Activated CD4-positive, alpha-beta T cell treated with anti-CD3 and anti-CD28 coated beads for 24 hours (primary cell): ENCODE measurements around the gene GATM.
"Not testable (repeated sequence)": the region's sequence is repeated elsewhere in the genome, so short reads cannot be mapped to it uniquely, and the experiment has no call there.

Experiments used
- DNase-seq, 2 donors: peaks; one replicate each; pipeline ENCODE4 v3.0.0-alpha.2; 2020; ENCODE audit warnings: low read depth in 2 of 2

Gene GATM

DNA sequence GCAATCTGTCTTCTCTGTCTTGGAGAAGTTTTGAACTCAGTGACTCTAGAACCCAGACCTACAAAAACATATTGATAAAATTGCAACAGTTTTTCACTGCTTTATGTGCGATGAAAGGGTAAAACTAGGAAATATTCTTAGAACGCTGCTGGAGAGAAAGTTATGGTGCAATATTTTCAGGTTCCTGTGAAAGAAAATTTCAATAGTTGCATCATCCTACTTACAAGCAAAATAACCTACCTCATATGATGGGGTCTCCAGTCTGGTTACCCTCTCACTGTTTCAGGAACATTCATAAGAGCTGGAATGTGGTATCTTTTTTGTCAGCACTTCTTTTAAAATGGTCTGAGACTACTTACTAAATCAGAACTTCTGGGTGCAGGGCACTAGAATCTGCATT lies 27.1 kb downstream of the GATM start:
- no peak for DNase-seq

DNA sequence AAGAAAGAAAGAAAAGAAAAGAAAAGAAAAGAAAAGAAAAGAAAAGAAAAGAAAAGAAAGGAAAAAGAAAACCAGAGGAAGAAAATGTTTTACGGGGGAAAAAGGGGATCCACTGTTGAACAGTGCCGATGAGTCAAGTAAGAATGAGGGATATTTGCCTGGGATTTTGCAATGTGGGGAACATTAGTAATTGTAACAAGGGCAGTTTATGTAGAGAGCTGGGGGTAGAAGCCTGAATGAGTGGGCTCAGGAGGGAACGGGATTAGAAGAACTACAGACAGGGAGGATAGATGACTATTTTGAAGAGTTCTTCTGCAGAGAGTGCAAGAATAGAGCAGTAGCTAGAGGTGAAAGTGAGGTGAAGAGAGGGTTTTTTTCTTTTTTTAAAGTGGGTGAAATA lies 28.7 kb downstream of the GATM start:
- DNase-seq = no peak

DNA sequence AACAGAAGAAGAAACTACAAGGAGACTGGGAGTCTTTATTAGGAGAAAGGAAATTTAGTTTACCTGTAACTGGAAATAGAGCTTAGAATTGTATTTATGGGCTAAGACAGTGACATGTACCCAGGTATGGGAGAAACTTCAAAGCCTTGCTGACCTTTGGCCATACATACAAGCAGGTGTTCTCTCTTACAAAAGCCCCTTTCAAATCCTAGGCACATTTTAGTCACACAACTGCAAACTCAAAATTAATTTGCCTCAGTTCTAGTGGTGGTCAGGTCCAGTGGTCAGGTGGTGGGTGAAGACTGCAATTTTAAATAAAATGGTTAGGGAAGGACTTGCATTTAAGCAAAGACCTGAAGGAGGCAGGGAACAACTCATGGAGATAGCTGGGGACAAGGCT lies 30.4 kb downstream of the GATM start:
- no peak for DNase-seq

DNA sequence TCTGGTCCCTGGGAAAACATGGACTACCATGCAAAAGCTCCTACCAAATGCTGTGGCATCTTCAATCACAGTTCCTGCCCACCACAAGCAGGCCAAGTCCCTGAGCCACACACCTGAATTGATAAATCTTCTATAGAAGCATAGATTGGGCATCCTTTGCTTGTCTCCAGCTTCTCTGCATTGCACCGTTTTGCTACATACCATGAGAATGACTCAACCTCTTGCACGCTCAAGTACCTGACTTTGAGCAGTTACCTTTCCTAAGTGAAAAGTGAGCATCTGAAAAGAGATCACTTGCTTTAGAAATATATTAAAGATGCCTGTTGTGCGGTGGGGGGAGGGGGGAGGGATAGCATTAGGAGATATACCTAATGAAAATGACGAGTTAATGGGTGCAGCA lies 31.3 kb downstream of the GATM start:
- no peak for DNase-seq

DNA sequence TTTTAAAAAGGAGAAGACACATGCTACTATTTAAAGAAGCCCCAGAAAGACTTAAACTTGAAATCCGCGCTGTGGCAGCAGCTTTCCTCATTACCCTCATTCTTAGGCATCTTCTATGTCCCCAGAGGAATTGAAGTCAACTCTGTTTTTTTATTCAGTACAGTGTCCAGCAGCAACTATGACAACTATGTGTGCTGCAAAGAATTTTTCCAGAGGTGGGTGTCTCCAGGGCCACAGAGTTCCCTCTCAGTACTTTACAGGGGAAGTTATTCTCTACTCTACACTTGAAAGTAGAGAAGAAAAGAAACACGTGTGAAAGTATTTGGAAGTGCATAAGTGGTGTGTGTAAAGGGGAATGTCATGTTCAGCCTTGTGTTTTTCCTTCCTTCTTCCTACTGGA lies 32.0 kb downstream of the GATM start:
- DNase-seq = no peak

DNA sequence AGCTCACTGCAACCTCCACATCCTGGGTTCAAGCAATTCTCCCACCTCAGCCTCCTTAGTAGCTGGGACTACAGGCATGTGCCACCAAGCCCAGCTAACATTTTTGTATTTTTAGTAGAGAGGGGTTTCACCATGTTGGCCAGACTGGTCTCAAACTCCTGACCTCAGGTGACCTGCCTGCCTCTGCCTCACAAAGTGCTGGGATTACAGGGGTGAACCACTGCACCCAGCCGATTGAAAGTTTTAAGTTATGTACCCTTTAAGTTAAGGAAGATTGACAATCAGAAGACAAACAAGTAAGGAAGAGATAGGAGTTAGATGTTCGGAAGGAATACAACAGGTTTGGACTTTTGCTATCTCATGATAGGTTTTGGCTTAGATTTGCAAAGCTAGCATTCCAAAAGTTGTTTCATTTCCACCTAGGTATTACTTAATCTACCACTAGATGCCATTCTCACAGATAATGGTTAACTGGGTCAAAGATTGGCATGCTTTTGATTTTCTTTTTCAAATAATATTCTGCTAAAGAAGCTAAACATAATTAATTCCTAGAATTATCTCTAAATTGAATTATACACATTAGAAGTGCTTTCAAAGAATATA lies 35.0 kb downstream of the GATM start:
- no peak for DNase-seq

DNA sequence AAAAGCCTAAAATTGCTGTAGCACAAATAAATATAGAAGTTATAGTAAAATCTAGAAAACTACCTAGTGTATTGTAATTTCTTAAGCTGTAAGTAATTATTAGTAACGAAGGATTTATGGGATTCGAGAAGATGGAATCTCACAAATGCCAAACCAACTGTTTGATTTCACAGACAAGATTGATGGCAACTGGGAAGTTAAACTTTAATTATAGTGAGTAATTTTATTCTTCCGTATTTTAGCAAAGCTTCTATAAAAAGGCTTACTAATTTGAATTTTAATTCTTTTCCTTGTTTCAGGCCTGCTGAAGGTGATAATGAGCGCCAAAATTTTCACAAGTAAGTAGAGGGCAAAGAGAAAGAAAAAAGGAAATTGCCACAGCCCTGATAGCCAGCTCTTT lies 36.6 kb downstream of the GATM start:
- DNase-seq = no peak

DNA sequence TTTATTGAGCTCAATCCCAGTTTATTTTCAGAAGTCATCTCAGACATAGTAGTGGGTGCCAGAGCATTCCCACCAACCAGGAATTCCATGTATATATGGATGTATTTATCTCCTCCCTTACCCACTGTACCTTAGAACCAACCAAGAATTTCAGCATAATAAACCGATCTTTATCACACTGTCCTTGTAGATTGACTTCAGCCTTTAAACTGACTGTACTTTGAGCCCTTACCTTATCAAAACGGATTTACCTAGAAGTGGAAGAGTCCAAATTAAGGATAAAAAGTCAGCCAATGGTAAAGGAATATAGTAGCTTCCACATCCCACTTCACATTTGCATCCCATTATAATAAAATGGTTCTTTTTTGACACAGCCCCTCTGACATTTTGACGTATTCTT lies 37.9 kb downstream of the GATM start:
- no peak for DNase-seq

DNA sequence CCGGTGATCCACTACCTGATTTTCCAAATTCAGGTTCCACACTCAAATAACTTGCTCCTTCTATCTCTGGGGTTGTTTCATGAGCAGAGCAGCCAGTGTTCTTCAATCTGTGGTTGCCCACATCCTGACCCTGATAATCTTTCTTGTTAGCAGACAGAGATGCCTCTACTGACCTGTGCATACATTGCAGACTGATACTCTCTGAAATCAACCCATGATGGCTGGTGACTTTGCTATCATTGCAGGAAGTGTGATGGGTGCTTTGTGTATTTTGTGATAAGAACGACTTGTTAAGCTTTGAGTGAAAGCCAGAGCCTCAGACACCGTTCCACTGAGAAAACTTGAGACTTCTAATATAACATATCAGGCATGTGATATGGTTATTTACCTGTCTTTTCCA lies 39.9 kb downstream of the GATM start:
- no peak for DNase-seq

DNA sequence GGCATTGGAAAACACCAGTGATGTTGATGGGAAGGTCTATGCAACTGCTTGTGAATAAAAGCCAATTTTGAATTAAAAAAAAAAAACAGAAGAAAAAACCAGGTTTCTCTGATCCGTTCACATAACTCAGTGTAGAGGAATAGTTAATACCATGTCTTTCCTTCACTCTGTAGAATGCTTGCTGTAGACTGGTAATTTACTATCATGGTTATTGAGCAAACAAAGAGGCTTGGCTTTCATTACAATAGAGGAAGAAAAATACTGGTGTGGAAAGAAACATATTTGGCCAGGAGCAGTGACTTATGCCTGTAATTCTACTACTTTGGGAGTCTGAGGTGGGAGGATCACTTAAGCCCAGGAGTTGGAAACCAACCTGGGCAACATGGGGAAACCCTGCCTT lies 41.1 kb downstream of the GATM start:
- no peak for DNase-seq

DNA sequence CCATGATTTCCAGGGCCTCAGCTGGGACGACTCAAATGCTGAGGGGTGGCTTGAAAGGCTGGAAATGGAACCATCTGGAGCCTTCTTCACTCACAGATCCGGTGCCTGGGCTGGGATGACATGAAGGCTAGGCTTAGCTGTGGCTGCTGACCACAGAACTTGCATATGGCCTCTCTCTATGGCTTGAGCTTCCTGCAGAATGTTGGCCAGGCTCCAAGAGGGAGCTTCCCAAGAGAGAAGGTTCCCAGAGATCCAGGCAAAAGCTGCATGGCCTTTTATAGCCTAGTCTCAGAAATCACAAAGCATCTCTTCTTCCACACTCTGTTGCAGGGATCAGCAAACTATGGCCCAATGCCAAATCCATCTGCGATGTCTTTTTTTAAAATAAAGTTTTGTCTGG lies 44.8 kb downstream of the GATM start:
- DNase-seq = no peak

DNA sequence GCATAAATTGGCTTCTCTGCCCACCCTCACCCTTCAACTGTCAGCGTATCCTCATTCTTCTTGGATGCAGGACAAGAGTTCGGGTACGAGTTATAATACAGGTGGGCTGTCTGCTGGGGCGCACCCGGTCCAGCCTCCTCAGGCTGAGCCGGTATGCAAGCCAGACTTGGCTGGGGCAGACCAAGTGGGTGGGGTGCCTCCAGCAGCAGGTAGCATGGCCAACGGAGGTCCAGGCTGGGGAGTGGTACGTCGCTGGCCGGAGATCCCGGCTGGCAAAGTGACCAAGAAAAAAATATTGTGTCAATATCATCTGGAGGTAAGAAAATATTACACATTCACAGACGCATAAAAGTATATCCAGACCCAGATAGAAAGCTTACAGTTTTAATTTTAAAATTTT lies 45.6 kb downstream of the GATM start:
- no peak for DNase-seq

DNA sequence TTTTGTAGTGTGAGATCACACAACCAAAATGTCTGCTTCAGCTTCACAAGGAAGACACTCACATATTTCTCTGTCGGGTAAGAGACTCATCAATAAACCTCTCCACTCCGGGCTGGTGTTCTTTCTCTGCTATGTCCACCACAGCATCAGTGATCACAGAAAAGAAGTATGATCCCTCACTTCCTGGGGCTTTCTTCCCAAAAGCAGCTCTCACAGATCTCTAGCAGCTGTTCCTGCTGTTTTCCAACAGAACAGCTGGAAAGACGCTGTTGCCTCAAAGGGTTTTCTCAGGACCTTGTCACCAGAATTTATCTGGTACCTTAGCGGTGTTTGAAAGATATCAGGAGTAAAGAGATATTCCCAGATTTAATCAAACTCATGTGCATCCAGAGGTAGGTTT lies 46.4 kb downstream of the GATM start:
- no peak for DNase-seq

DNA sequence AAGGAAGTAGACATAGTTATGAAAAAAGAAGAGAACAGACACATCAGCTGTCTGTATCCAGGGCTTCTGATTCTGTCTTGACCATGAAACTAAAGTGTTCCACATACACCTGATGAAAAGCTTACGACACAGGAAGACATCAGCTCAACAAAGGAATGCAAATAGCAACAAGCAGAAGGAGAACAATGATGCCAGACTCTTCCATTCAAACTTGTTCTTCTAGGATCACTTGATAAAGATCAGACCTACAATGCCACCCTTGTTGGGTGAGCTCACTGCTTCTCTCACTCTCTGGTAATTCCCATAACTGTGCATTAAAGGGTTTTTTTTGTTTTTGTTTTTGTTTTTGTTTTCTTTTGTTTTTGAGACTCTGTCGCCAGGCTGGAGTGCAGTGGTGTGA lies 49.7 kb downstream of the GATM start:
- DNase-seq = no peak

DNA sequence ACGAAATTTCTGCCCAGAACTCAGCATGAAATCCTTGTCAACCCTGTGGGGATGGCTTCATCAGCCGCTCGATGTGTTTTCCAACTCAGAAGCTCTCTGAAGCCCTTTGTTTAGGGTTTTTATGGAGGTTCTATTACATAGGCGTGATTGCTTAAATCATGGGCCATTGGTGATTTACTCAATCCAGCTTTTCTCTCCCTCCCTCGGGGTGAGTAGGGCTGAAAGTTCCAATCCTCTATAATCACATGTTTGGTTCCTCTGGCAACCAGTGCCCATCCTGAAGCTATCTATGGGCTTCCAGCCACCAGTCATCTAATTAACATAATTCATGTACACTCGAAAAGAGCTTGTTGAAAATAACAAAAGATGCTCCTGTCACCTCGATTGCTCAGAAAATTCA lies 51.6 kb downstream of the GATM start:
- no peak for DNase-seq

DNA sequence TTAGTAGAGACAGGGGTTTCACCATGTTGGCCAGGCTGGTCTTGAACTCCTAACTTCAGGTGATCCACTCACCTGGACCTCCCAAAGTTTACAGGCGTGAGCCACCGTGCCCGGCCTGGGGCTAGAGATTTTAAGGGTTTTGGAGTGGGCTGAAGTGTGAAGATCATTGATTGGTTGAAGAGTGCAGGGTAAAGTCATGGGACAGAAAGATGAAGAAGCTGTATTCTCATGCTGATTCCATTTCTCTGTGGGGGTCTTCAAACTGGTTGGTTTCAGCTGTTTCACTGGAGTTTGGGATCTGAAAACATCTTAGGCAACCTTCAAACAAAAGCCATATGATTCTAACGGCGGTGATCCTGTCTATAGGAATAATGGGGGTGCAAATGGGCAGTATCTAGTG lies 52.1 kb downstream of the GATM start:
- no peak for DNase-seq

DNA sequence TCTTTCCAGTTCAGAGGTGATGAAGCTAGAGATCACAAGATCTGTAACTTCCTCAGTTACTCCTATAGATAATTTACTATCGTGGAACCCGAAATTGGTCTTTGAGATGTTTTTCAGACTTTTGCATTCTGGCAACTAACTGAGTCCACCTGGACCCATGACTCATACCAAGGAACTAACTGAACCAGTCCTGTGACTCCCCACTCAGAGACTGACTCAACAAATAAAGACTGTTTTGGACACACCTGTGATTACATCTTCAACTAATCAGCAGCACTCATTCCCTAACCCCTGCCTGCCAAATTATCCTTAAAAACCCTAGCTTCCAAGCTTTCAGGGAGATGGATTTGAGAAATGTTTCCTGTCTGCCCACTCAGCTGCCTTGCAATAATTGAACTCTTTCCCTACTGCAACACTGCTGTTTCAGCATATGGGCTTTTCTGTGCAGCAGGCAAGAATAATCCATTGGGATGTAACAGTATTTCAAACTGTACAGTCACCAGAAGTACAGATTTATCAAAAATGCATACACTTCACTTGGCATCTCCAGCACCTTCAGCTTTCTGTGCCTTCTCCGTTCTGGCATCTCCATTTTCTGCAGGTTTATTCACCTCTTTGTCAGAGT lies 57.7 kb downstream of the GATM start:
- no peak for DNase-seq

DNA sequence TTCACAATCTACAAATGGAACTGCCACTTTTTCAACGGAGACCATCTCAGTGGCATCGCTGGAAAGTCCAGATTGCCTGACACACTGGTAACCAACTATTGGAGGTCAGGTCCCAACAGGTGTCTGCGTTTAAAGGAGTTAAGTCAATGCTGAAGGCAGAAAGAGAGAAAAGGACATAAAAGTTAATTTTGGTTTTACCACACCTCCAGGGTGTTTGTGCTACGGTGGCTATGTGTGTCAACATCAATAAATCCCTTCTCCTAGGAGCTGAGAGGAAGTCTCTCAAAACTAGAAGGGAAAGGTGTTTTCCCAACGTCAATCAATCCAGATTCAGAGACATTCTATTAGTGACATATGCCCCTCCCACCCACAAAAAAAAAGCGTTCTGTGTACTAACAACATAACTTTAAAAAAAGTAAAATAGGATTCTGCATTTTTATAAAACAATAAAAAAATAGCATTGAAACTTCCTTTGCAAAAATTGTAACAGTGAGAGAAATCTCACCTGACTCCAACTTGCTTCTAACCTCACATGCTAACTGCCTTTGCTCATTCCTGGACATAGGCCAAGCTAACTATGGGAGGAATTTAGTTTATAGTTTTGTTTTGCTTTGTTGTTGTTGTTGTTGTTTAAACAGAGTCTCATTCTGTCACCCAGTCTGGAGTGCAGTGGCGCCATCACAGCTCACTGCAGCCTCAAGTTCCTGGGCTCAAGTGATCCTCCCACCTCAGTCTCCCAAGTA lies 58.7 kb downstream of the GATM start:
- no peak for DNase-seq

DNA sequence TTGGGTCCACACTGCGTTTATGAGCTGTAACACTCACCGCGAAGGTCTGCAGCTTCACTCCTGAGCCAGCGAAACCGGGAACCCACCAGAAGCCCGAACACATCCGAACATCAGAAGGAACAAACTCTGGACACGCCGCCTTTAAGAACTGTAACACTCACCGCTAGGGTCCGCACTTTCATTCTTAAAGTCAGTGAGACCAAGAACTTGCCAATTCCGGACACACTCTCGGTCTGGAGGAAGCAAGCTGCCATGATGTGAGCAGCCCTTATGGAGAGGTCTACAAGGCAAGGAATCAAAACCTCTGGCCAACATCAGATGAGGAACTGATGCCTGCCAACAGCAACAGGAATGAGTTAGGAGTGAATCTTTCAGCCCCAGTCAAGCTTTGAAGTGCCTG lies 63.4 kb downstream of the GATM start:
- no peak for DNase-seq

DNA sequence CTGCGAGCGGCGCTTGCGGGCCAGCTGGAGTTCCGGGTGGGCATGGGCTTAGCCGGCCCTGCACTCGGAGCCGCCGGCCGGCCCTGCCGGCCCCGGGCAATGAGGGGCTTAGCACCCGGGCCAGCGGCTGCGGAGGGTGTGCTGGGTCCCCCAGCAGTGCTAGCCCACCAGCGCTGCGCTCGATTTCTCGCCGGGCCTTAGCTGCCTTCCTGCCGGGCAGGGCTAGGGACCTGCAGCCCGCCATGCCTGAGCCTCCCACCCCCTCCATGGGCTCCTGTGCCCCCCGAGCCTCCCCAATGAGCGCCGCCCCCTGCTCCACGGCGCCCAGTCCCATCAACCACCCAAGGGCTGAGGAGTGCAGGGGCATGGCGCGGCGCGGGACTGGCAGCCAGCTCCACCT lies 64.2 kb downstream of the GATM start:
- not testable (repeated sequence) for DNase-seq
